Measurements from ENCODE around the gene HELZ.
A peak's percentile ranks its signal among the peaks of the same experiment; 100 is the strongest.
"Not testable (repeated sequence)": the region's sequence is repeated elsewhere in the genome, so short reads cannot be mapped to it uniquely, and the experiment has no call there.

Gene HELZ

DNA sequence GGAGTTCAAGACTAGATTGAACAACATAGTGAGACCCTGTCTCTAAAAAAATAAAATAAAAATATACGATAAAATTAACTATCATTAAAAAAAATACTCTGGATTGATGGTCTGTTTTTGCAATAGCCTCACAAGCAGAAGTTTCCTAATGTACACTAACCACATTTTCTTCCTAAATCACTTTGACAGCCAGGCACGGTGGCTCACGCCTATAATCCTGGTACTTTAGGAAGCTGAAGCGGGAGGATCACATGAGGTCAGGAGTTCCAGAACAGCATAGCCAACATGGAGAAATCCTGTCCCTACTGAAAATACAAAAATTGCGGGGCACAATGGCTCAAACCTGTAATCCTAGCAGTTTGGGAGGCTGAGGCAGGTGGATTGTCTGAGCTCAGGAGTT is 64.7 kb downstream of the HELZ start:
- DNase-seq = no peak

DNA sequence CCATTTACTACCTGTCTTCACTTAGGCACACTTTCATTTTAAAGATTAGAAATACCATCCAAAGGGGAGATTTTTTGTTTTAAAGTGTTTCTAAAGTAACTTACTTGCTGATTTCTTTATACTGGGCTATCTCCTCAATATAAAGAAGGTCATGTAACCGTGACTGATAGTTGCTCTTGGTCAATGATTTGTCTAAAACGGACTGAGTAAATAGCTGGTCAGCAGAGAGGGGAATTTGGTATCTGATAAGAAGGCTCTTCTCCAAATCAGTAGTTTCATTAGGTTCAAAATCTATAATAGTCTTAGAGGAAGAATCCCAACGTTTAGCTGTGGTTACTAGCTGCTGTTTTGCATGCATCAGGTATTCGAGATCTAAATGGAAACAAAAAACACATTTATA is 66.4 kb downstream of the HELZ start:
- no peak for DNase-seq

DNA sequence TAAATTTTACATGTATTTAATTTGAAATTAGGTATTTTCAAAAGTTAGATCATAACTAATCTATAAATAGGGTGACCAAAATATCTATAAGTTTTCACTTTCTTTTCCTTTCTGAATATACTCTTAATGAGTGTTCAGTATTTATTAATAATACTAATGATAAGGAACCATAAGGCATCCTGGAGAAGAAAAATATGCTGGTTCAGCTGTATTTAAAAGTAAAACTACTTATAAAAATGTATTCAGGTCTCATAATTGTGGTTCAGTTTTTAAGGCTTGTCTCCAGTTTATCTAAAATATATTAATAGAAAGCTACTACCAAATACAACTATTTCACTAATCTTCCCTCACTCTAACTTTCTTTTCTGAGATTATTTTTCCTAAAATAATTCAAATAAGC is 67.3 kb downstream of the HELZ start:
- no peak for DNase-seq

DNA sequence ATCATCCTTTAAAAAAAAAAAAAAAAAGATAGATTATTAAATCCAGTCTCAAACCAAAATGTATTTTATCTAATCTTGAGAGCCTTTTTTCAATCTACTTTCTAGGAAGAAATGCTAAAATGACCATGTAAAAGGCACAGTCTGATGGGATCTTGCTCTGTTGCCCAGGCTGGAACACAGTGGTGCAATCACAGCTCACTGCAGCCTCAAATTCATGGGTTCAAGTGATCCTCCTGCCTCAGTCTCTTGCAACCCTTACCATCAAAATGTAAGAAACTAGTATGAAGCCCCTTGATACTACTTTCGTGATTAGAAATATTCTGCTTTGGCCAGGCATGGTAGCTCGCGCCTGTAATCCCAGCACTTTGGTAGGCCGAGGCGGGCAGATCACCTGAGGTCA is 70.8 kb downstream of the HELZ start:
- DNase-seq = no peak

DNA sequence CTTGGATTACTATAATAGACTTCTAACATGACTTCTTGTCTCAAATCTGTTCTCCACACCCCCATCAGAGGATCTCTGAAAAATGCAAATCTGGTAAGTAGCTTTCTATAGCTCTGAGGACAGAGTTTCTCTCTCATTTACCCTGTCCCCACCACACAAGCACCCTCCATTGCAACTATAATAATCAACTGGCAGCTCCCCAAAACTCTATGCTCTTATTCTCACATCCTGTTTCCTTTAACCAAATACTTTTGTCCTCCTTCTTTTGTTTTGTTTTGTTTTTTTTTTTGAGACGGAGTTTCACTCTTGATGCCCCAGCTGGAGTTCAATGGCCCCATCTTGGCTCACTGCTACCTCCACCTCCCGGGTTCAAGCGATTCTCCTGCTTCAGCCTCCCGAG is 73.4 kb downstream of the HELZ start:
- DNase-seq = no peak

DNA sequence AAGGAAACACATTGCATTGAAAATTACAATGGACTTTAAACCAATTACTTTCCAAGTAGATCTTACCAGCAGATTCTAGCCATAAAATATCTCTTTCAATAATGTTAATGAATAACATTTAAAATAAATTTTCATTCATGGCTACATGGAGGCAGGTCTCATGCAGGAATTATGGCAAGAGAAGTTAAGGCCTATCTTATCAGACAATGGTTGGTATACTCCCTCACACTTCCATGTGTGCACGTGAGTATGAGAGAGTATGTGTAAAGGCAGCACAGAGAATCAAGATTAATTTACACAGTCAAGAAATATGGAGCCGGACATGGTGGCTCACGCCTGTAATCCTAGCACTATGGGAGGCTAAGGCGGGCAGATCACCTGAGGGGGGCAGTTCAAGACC is 76.5 kb downstream of the HELZ start:
- DNase-seq = no peak

DNA sequence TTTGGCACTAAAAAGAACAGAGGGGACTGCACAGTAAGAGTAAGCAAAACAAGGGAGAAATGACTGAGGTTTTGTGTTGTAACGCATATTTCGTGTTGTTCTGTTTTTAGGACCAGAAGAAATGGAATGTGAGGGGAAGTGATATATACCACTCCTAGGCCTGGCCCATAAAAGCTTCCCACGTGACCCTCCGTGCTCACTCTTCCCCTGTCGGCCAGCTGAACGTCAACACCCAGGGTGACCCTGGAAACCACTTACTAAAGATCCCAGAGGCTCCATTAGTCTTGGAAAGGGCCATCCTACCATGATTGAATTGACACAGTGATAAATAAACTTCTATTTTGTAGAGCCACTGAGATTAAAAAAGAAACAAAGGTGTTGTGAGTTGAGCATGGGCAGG is 79.8 kb downstream of the HELZ start:
- DNase-seq = peak in 1 of 2 donors; percentile 26

DNA sequence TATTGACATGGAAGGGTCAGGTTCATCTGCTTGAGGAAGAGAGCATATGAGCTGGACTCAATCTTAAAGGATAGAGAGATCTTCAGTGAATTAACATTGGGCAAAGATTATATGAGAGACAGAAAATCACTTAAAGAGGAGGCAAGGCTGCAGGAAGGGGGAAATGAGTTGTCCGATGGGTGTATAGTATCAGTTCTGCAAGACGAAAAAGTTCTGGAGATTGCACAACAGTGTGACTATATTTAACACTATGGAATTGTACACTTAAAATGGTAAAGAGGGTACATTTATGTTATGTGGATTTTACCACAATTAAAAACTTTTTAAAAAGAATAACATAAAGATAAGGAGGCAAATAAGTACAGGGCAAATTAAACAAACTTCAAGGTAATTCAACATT is 80.7 kb downstream of the HELZ start:
- no peak for DNase-seq

DNA sequence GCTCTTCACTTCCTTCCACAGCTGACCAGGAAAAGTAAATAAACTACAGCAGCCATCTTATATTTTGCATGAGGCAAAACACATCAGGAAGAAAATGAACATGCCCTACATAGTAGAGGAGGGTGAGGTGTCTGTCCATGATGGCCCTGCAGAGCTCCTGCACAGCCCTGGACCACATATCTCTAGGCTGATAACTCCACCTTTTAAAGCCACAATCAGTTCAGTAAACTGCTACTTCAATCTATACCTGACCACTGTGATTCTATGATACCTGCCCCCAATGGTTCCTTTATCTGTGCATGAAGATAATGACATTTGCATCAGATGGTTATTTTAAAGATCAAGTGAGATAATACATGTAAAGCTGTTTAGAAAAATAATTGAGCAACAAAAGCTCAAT is 82.2 kb downstream of the HELZ start:
- no peak for DNase-seq

DNA sequence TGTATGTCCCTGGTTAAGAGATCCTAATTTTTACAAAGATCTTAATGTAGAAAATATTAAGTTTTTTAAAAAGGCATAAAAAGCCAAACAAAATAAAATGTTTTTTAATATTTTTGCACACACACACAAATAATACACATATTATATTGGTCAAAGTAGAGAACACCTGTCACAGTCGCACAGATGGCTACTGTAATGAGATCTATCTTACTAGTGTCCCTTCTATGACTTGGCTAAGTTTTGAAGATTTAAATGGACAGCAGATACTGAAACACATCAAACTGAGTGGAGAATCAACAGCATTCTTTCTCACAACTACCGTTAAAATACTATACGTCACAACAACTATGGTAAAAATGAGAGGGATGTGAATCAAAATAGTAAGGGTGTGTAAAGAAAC is 83.4 kb downstream of the HELZ start:
- no peak for DNase-seq

DNA sequence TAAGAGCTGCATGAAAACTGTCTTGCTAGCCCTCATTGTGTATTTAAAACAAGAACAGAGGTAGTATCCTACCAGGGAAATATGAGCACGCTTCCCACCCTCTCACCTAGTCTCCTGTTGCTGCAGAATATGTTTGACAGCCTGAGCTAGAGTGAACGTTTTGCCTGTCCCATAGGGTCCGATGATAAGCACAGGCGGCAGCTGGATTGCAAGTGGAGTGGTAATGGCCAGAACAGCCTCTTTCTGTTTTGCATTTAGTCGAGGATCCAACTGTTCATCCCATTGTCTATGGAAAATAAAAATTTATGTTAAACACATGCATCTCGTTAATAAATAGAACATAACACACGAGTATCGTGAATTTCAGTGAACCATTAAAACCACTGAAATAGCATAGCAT is 84.2 kb downstream of the HELZ start:
- no peak for DNase-seq

DNA sequence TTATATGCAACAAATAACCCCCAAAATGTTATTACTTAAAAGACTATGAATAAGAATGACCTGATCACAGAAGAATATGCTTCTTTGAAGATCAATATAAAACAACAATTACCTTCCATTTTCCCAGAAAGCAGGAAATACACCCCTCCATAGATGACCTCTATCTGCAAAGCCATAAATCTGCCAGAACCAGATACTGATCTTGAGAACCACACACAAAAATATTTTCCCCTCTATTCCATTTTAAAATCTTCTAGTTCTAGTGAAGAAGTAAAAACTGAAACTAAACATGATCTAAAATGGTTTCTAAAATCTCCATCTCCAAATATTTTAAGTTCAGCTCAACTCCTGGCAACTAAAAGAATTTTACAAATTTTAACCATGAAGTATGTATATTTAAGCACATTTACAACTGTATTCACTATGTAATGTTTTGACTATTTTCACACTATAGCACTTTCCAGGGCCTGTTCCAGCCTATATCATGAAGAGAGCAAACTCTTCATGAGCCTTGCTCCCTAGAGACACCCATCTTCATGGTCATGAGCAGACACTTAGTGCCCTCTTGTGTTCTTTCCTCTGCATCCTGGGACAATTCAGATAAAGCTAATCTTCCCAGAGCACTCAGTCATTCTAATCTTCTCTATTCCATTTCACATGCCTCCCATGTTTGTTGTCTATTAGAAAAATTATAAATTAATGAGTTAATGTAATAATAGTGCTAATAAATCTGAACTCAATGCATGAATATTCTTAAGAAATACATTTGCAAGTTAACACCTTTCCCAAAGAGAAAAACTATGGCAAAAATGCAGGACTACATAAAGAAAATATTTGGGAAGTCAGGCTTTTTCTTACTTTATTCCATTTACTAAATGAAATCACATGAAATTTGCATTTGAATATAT is 87.0 kb downstream of the HELZ start:
- peak in 1 of 2 donors; percentile 12 for DNase-seq

DNA sequence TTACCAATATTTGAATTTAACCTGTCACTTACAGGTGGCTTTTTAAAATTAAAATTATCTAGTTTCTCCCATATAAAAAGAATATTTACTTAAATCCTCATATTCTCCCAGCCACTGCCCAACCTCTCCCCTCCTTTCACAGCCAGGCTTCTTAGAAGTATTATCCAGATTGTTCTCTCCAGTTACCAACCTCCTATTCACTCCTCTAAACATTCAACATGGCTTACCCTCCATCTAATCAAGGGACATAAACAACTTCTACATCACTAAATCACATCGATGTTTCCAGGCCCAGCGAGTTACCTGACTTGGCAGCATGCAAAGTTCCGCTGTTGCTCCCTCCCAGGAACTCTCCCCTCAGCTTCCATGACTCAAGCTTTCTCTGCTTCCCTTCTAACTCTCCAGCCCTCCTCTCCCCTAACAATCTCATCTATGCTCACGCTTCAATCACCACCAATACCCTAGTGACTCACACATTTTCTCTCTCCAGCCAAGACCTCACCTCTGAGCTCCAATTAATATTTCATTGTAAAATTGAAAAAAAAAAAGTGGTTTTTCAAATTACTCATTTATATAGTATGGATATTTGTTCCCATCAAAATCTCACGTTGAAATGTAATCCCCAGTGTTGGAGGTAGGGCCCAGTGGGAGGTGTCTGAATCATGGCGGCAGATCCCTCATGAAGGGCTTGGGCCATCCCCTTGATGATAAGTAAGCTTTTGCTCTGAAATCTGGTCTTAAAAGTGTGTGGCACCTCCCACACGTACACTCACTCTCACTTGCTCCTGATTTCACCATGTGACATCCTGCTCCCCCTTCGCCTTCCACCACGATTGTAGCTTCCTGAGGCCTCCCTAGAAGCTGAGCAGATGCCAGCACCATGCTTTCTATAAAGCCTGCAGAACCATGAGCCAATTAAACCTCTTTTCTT is 88.5 kb downstream of the HELZ start:
- no peak for DNase-seq

DNA sequence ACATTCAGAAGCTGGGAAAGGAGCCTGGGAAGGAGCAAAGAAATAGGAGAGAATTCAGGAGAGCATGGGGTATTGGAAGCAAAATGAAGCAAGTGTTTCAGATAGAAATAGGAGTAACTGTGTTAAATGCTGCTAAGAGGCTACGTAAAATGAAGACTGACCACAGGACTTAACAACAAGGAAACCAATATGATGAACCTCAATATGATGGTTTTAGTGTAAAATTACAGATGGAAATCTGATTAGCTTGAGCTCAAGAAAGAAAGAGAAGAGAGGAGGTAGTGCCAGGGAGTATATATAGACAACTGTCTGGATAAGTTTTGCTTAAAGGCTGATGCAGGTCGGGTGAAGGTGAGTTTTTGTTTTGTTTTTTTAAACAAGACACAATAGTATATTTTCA is 92.2 kb downstream of the HELZ start:
- DNase-seq = no peak

DNA sequence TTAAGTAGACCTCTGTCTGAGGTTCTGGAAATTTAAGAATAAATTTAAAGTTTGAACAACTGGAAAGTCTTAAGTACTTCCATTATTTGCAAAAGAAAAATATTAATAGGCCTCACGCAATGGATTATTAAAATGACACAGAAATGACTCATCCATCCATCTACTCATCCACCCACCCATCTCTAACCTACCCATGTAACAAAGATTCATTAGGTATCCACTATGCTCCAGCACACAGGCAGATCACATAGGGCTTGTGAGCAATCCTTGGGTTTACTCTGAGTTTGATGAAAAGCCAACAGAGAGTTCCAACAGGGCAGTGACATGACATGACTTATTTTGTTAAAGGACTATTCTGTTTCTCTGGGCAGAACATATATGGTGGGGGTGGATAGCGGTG is 93.3 kb downstream of the HELZ start:
- no peak for DNase-seq

DNA sequence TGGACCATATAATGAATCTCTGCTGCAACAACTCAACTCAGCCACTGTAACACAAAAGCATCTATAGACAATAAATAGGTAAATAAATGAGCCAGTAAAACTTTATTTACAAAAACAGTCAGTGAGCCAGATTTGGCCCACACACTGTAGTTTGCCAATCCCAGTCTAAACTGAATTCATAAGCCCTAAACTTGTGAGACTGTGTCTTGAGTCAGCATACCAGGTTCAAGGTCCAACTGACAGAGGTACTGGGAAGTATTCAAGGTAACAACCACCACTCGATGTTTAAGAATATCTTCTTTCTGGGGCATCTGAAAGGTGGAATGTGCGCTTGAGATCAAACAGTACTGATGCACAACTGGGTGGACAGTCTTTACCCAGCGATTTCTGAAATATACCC is 94.2 kb downstream of the HELZ start:
- DNase-seq = no peak

DNA sequence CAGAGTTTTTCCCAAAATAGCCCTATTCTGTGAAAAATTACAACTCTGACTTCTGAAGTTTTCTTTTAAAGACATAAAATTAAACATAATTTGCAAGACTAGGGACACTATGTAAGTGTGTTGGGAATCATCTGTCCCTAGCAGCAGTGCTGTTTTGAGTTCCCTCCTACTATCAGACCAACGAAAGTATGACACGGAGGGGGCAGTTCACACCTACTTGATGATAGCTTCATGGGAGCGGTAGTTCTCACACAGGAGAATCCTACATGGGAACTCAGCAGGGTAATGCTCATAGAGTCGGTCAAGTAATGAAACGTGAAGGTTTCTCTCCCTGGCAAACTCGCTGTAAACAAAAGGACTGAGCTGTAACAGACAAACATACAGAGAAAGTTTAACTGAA is 96.6 kb downstream of the HELZ start:
- DNase-seq = no peak

DNA sequence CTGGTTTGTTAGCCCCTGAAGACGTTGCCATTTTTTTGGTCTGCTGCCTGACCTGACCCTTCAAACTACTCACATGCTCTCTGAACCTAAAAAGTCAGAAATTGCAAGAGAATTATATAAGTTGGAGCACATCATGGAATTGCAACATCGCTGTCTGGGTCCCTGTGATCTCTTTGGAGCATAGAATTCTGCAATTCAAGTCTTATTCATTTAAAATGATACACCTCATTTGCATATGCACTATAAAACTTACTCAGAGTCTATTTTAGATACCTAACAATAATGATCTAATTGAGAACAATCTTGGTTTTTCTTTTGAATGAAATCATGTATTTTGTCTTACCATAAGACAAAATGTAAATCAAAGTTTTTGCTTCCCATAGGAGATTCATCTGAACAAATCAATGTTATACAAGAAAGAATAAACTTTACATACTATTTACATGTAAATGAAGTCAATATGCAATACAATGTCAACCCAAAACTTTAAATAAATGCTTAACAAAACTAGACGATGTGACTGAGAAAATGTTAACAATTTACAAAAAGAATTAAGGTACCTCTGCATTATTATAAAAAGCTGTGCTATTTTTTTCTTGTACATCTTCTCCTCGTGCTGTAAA is 99.7 kb downstream of the HELZ start:
- DNase-seq = no peak

DNA sequence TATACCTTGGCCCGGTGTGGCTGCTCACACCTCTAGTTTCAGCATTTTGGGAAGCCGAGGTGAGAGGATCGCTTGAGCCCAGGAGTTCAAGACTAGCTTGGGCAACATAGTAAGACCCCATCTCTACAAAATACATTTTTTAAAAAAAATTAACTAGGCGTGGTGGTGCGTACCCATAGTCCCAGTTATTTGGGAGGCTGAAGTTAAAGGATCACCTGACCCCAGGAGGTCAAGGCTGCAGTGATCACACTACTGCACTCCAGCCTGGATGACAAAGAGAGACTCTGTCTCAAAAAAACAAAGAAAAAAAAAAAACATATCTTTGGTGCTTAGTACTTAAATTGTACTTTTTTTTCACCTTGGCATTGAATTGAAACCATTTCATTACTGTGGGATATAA is 101.7 kb downstream of the HELZ start:
- DNase-seq = no peak

DNA sequence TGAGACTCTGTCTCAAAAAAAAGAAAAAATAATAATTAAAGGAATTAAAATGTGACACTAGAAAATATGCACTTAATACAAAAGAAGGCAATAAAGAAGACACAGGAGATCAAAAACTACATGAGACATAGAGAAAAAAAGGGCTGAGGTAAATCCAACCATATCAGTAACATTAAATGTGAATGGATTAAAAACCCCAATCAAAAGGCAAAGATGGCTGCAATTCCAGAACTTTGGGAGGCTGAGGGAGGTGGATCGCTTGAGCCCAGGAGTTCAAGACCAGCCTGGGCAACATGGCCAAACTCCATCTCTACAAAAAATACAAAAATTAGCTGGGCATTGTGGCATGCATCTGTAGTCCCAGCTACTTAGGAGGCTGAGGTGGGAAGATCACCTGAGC is 103.0 kb downstream of the HELZ start:
- DNase-seq = not testable (repeated sequence)

DNA sequence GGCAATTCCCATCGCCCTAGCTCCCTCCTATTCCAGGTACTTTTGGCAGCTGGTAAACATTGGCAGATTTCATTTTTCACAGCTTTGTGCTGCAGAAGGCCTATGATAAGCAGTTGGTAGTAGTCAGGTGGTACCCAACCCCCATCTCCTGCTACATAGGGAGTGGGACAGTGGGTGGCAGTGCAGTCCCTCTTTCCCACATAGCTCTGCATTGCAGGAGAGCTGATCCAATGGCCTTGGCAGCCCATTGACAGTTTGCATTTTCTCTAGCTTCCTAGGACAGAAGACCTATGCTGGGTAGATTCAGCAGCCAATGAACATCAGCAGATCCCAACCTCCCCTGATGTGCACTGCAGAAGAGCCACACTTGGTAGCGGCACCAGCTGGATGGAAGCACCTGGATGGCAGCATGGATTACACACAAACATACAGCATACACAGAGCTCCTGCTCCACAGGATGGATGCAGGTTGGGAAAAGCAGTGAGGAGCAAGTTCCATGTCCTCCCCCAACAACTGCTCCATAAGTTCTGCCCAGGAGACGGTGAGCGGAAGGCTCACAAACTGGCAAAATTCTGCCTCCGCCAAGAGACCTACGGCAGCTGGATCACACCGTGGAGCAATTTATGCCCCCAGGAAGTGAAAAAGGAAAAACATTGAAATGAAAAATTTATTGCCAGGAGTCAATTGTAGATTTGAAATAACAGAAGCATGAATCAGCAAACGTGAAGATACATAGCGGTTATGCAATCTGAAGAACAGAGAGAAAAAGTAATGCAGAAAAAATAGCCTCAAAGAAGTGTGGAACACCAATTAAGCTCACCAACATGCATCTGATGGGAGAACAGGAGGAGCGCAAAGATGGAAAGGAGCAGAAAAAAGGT is 105.0 kb downstream of the HELZ start:
- DNase-seq = no peak

DNA sequence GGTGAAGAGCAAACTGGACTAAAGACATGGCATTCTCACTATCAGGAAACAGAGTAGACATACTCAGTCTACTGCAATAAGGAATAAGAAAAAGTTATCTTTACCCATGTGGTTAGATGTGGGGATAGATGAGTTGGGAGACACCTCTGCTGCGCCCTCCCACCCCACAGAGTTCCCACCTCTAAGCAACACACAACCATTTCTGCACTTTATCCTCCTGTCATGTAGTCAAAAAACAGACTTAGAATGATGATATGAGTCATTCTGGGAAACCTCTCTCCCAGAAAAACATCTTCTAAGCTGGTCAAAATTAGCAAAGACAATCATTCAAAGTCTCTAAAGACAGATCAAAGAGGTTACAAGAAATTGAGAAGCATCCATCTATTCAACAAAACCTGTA is 105.7 kb downstream of the HELZ start:
- DNase-seq = no peak

DNA sequence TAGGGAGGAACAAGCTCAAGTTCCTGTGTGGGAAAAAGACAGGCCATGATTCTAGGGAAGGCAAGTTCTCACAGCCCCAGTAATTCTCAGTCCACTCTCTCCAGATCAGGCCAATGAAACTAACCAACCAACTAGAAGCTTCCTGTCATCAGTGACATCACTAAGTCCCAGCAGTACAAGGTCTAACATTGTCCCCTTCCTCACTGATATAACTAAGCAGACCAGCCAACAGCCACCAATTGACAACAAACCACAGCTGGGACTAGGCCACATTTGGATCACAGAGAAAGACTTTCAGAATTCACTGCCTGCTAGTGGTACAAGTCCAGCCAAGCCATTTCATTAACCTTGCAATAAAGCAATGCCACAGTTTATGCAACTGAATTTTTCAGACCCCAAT is 106.6 kb downstream of the HELZ start:
- DNase-seq = peak in 1 of 2 donors; percentile 6
